UCSD-AML1 (cell line): ENCODE data around the gene PKP2.
"Not testable (repeated sequence)": the region's sequence is repeated elsewhere in the genome, so short reads cannot be mapped to it uniquely, and the experiment has no call there.

ENCODE experiments used
- DNase-seq: peaks from one replicate; lab custom pipeline; 2025; ENCODE audit not compliant: unreplicated experiment; lab: John Stamatoyannopoulos, UW

The PKP2 gene

GRCh38 chr12:32897281-32897610 lies 669 bp upstream of the PKP2 start:
- DNase-seq: no peak

DNA sequence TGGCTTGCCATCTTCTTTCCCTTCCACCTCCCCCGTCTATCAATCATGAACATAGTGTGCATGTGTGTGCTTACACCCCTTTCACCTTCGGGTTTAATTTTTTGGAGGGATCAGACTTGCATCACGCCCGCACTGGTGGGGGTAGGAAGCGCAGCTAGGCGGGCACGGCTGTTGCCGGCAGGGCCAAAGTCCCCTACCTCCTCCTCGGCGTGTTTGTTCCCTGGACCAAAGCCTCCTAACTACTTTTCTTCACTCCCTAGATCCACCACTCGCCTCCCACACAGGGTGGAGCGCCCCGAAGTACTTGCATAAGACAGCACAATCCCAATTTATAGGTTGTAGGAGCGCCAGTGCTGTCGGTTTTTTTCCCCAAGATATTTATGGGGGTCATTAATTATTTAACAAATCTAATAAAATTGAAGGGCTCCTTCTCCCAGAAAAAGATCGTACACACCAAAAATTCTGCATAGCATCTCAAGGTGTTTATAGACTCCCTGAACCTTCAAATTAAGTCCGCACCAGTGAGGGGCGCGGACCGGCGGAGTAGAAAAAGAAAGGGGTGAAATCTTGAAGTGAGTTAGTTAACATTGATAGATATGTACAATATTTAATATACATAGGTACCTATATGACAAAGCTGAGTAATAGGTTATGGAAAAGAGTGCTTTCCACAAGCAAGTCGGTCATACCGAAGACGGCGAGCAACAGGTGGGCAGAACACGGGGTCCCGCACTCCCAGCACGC lies 717 bp downstream of the PKP2 start:
- no peak for DNase-seq

DNA sequence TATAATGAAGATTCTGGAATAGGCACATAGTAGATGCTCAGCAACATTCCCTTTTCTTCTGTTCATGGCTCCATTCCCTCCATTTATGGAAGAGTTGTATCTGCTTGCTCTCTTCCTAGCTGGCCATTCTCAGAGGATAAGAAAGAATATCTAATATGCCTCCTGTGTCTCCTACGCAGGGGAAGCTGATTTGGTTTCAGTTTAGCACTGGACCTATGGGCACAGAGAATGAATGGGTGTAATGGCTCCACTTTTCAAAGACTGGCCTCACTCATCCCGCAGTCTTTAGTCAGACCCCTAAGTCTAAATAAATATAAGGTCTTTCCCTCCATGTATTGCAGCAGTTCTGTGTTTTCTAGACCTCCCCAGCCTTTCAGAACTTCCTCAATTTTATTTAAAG lies 2.0 kb downstream of the PKP2 start:
- DNase-seq: no peak

DNA sequence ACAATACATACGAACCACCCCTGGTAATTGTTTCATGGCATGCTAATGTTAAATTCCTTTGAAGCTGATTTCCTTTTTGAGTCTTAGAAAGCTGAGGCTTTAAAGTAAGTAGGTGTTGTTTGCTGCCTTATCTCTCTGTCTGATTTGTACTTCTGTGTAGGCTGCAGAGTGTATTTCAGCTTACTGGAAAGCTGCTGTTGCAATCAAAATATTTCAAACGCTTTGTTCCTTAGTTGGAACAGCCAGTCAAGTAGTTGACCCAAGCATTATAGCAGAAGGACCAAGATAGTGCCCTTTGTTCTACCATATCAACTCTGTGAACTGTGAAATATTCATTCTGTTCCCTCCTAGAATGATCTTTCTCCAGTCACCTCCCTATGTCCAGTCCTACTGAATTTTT lies 3.1 kb downstream of the PKP2 start:
- no peak for DNase-seq

GRCh38 chr12:32893043-32893442 lies 3.5 kb downstream of the PKP2 start:
- no peak for DNase-seq

- not testable (repeated sequence) for DNase-seq
These were observed 4.2 kb downstream of the PKP2 start for GRCh38 chr12:32892369-32892768.

- no peak for DNase-seq
These were observed 4.6 kb downstream of the PKP2 start for GRCh38 chr12:32891956-32892355.

DNA sequence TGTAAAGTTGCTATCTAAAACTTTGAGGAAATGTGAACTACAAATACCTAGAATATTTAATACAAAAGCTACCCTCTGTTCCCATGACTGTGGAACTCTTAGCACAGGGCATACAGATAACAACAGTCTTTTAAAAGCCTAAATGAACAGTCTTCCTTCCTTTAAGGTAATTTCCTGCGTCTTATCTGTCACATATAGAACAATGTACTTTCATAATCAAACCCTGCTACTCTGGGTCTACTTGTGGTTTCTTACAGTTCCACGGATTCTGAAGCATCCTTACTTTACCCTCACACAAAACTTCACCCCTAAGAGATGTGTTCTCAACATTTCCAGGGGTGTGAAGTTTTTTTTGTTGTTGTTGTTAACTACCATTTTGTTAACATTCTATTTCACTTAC lies 5.1 kb downstream of the PKP2 start:
- DNase-seq: no peak

- DNase-seq: no peak
These were observed 7.4 kb downstream of the PKP2 start for GRCh38 chr12:32889011-32889760.

GRCh38 chr12:32887058-32887457 lies 9.5 kb downstream of the PKP2 start:
- no peak for DNase-seq

DNA sequence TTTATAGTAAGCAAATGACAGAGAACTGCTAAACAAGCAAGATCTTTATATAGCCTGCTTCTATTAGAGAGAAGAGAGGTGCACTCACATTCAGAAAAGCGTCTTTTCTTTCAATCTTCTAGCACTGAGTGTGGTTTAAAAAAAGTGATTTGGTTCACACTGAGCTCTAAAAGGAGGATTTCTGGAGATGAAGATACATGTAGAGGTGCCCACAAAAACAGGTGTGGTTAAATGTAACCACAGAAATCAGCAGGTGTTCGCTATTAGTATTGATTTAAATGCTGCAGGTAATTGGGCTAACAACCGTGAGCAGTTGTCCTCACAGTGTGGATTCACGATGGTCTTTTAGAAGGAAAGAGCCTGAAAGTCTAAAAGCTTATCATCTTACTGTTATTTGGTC lies 10.7 kb downstream of the PKP2 start:
- DNase-seq: no peak

DNA sequence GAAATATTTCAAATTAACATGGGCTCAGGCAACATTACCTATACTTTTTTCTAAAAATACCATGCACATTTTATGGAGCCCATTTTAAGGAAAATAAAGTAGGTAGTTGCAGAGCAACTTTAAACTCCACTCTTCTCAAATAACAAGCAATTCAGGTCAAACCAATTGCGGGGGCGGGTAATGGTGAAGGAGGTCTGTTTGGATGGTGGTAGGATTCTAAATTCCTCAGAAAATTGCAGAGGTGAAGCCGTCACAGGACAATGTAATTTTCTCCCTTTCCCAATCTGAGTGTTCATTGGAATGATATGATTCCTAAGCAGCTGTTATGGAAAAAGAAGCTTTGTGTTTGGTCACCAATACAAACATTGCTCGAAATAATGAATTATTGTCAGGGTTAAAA lies 11.6 kb downstream of the PKP2 start:
- DNase-seq: no peak

DNA sequence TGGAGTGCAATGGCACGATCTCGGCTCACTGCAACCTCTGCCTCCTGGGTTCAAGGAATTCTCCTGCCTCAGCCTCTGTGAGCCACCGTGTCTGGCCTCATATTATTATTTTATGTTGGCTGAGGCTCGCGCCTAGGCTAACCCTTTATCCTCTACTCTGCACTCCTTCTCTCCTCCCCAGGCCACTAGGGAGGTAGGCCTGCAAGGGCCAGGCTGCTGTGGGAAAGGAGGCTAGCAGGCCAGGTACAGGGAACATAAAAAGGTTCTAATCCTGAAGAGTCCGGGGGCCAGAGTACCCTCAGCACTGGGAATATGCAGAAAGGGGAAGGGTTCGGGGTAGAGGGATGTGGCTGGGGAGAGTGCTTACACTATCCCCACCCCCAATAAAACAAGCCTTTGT lies 14.9 kb downstream of the PKP2 start:
- DNase-seq: no peak

DNA sequence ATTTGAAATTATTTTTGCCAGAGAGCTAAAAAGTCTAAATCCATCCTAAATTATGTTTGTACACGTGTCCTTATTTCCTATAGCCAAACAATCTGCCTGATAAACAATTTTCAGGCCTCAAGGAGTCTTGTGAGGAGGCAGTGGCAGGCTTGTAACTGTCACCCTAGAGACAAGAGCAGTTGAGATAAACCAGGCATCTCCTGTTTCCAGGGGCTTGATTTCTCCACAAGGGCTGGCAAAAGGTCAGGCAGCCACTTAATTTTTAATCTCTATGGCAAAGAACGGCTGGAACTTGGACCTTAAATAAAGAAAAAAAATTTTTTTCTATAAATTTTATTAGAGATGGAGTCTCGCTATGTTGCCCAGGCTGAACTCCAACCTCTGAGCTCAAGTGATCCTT lies 15.5 kb downstream of the PKP2 start:
- no peak for DNase-seq

DNA sequence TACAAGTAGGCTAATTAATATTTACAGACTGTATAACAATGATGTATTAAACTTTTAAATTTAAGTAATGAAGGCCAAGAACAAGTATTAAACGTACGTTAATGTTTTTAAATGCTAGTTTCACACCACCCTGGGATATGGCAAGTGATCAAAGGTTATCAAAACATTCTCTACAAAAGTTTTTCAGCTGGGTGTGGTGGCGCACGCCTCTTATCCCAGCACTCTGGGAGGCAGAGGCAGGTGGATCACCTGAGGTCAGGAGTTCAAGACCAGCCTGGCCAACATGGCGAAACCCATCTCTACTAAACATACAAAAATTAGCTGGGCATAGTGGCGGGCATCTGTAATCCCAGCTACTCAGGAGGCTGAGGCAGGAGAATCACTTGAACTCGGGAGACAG lies 17.5 kb downstream of the PKP2 start:
- not testable (repeated sequence) for DNase-seq

- DNase-seq: no peak
These were observed 18.7 kb downstream of the PKP2 start for GRCh38 chr12:32877601-32878459.

GRCh38 chr12:32876004-32876403 lies 20.6 kb downstream of the PKP2 start:
- no peak for DNase-seq

GRCh38 chr12:32874975-32875374 lies 21.6 kb downstream of the PKP2 start:
- DNase-seq: no peak

- no peak for DNase-seq
These were observed 22.5 kb downstream of the PKP2 start for GRCh38 chr12:32874078-32874477.

DNA sequence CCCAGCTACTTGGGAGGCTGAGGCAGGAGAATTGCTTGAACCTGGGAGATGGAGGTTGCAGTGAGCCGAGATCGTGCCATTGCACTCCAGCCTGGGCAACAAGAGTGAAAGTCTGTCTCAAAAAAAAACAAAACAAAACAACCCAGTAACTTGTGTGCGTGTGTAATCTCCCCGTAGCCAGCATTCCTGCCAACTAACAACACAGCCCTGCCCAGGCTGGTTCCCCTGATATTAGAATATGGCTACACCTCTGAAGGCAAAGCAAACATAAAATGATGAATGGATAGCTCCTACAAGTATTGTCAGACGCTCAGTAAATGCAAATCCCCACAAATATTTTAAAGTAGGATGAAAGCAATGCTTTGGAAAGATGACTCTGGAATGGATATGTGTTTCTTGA lies 24.2 kb downstream of the PKP2 start:
- DNase-seq: not testable (repeated sequence)

DNA sequence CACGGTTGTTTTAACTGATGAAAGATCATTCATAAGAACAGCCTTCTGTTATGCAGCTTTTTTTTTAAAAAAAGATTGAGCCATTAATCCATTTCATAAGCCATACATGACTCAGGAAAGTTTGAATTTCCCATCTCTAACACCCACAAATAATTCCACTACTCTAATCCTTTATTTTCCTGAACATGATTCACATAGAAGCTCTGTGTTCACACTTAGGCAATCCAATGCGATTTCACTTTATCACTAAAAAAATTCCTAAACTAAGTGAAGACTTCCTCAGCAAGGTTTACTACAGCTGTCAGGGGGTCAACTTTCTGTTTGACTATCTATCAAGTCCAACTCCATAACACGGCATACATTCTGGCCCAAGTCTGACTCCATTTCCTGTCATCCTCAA lies 25.9 kb downstream of the PKP2 start:
- no peak for DNase-seq

DNA sequence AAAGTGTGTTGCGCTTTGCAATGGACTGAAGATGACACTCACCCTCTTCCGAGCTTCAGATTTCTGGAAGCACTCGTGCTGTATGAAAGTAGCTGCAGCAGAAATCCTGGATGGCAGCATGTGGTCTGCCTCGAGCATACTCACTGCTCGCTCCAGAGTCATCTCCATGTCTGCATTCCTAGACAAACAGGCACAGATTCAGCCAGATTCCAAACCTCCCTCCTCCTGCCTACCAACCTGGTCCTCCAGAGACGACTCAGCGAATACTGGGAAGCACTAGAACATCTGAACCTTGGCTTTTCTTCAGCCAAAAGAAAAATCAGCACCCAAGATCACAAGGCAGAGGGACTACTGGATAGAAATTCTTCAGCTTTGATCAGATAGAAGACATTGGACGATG lies 27.7 kb downstream of the PKP2 start:
- no peak for DNase-seq
